Neural cell (in vitro differentiated cells): ENCODE measurements around the gene TNS3. TPM values are rescaled to one million over a fixed set of nuclear protein-coding genes. Genes with fewer than 3 reads are reported as not detected.

Experiments used
- H2AFZ ChIP-seq: fragments of 200-600, 300-800 bp; sonication (generic), shearing (Covaris generic); 2 replicates; pipeline ENCODE4 v1.6.0; 2014; ENCODE audit warnings: low read depth, mild to moderate bottlenecking, antibody characterized with exemption, low read length, moderate library complexity
- H3F3A ChIP-seq: fragments of 200-600 bp; shearing (Covaris generic); 2 replicates; pipeline ENCODE4 v1.6.1; 2016; ENCODE audit warnings: mild to moderate bottlenecking, moderate library complexity, mixed read lengths, antibody characterized with exemption, low read length; ENCODE audit not compliant: insufficient read depth, poor library complexity, severe bottlenecking
- H3K27ac ChIP-seq: fragments of 200-600, 300-800 bp; sonication (generic), shearing (Covaris generic); 2 replicates; pipeline ENCODE4 v1.5.1; 2014; ENCODE audit warnings: mild to moderate bottlenecking, low read length, moderate library complexity
- H3K27me3 ChIP-seq: fragments of 300-800, 200-600 bp; sonication (generic), shearing (Covaris generic); 2 replicates; pipeline ENCODE4 v1.6.0; 2014; ENCODE audit warnings: mild to moderate bottlenecking, low read depth, low read length, moderate library complexity; ENCODE audit not compliant: insufficient read depth
- H3K36me3 ChIP-seq: fragments of 300-800, 200-600 bp; sonication (generic), shearing (Covaris generic); 2 replicates; pipeline ENCODE4 v1.5.1; 2014; ENCODE audit warnings: mild to moderate bottlenecking, antibody characterized with exemption, low read length, moderate library complexity; ENCODE audit not compliant: insufficient read depth
- H3K4me2 ChIP-seq: fragments of 300-800, 200-600 bp; sonication (generic), shearing (Covaris generic); 2 replicates; pipeline ENCODE4 v1.6.0; 2014; ENCODE audit warnings: mild to moderate bottlenecking, low read length
- H3K4me3 ChIP-seq: fragments of 300-800, 200-600 bp; sonication (generic), shearing (Covaris generic); 2 replicates; pipeline ENCODE4 v1.5.1; 2014; ENCODE audit warnings: mild to moderate bottlenecking, low read length, moderate library complexity
- H3K79me2 ChIP-seq: fragments of 200-600 bp; shearing (Covaris generic); replicated peaks from 2 replicates; pipeline ENCODE4 v1.6.0; 2014; ENCODE audit warnings: mild to moderate bottlenecking, low read length, moderate library complexity; ENCODE audit not compliant: insufficient read depth
- H3K9ac ChIP-seq: fragments of 300-800, 200-600 bp; sonication (generic), shearing (Covaris generic); 2 replicates; pipeline ENCODE4 v1.6.1; 2016; ENCODE audit warnings: mild to moderate bottlenecking, low read length, mixed read lengths
- H3K9me2 ChIP-seq: fragments of 200-600 bp; shearing (Covaris generic); 2 replicates; pipeline ENCODE4 v1.6.1; 2016; ENCODE audit warnings: mild to moderate bottlenecking, low read length, mixed read lengths; ENCODE audit not compliant: insufficient read depth
- H3K9me3 ChIP-seq: fragments of 200-600, 300-800 bp; sonication (generic), shearing (Covaris generic); 2 replicates; pipeline ENCODE4 v1.6.1; 2016; ENCODE audit warnings: mild to moderate bottlenecking, mixed run types, low read length, moderate library complexity, mixed read lengths
- H4K20me1 ChIP-seq: fragments of 200-600 bp; shearing (Covaris generic); 2 replicates; pipeline ENCODE4 v1.6.1; 2016; ENCODE audit warnings: mild to moderate bottlenecking, mixed run types; ENCODE audit not compliant: insufficient read depth
- CTCF ChIP-seq: fragments of 450-650 bp; IDR thresholded peaks from 2 replicates; pipeline ENCODE4 v1.5.1; 2014; ENCODE audit warnings: antibody characterized with exemption, mild to moderate bottlenecking, moderate library complexity; ENCODE audit not compliant: poor library complexity, severe bottlenecking
- EP300 ChIP-seq: fragments of 450-650 bp; conservative IDR thresholded peaks from 2 replicates; pipeline ENCODE4 v1.6.1; 2014; ENCODE audit warnings: antibody characterized with exemption, mild to moderate bottlenecking, moderate library complexity; ENCODE audit not compliant: poor library complexity, severe bottlenecking
- EZH2 ChIP-seq: fragments of 200-600, 300-800 bp; shearing (Covaris generic), sonication (generic); IDR thresholded peaks from 2 replicates; pipeline ENCODE4 v1.6.1; 2014; ENCODE audit warnings: antibody characterized with exemption, low read length, borderline replicate concordance, mild to moderate bottlenecking; ENCODE audit not compliant: insufficient read depth, poor library complexity, severe bottlenecking
- MXI1 ChIP-seq: fragments of 450-650 bp; conservative IDR thresholded peaks from 2 replicates; pipeline ENCODE4 v1.6.1; 2014; ENCODE audit warnings: antibody characterized with exemption, mild to moderate bottlenecking; ENCODE audit not compliant: poor library complexity, severe bottlenecking
- POLR2AphosphoS5 ChIP-seq: IDR thresholded peaks from 2 replicates; pipeline ENCODE4 v1.6.1; 2012
- RAD21 ChIP-seq: fragments of 450-650 bp; conservative IDR thresholded peaks from 2 replicates; pipeline ENCODE4 v1.6.1; 2014; ENCODE audit warnings: antibody characterized with exemption, mild to moderate bottlenecking, moderate library complexity
- REST ChIP-seq: IDR thresholded peaks from 2 replicates; pipeline ENCODE4 v1.6.1; 2012; ENCODE audit warnings: borderline replicate concordance
- SMC3 ChIP-seq: fragments of 450-650 bp; conservative IDR thresholded peaks from 2 replicates; pipeline ENCODE4 v1.6.1; 2014; ENCODE audit warnings: antibody characterized with exemption, mild to moderate bottlenecking, moderate library complexity; ENCODE audit not compliant: poor library complexity
- TAF1 ChIP-seq: IDR thresholded peaks from 2 replicates; pipeline ENCODE4 v1.6.1; 2012; ENCODE audit warnings: low read depth
- polyA plus RNA-seq: library from polyadenylated mRNA; depleted of rRNA; stranded (reverse); fragments of >200 nt; gene quantifications from 2 replicates; pipeline ENCODE4 v1.2.3, GENCODE V29; 2014

The TNS3 gene
- polyA plus RNA-seq, 1 donor from 2014 or later: 0.58 TPM

DNA sequence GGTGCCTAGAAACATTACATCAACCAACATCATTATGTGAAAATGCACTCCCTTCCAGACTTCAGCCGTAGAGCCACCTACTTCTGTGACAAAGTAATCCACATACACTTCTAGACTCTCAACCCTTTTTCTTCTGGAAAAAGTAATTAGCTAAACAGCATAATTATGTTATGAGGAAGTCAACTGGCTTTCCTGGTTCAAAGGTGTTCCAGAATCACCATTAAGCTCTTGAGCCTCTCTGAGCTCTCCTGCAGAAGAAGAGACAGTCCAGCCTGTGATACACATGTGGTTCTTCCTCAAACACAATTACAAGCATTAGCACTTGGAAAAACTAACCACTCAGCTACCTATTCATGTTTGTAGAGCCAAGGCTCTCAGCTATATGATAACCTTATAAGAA is 52.5 kb downstream of the TNS3 start:
- H3F3A ChIP-seq: no peaks in the 10 kb centered on the region
- no peaks in the 10 kb centered on the region for H3K27me3 ChIP-seq
- no peaks in the 10 kb centered on the region for H3K9me3 ChIP-seq
- no peak overlapping the region for H3K4me2 ChIP-seq
- H3K27ac ChIP-seq: no peak overlapping the region
- no peaks in the 10 kb centered on the region for H3K9me2 ChIP-seq
- TF ChIP-seq EP300: no peak
- no peak for TF ChIP-seq SMC3
- TF ChIP-seq TAF1: no peak
- TF ChIP-seq CTCF: no peak
- no peak for TF ChIP-seq REST
- TF ChIP-seq MXI1: no peak
- TF ChIP-seq RAD21: no peak
- no peak for TF ChIP-seq EZH2
- TF ChIP-seq POLR2AphosphoS5: no peak
- no peaks in the 10 kb centered on the region for H4K20me1 ChIP-seq
- H3K4me3 ChIP-seq: no peak overlapping the region
- H3K79me2 ChIP-seq: peaks cover 11% of the 10 kb centered on the region
- H3K9ac ChIP-seq: no peak overlapping the region
- no peak overlapping the region for H2AFZ ChIP-seq
- H3K36me3 ChIP-seq: no peaks in the 10 kb centered on the region

DNA sequence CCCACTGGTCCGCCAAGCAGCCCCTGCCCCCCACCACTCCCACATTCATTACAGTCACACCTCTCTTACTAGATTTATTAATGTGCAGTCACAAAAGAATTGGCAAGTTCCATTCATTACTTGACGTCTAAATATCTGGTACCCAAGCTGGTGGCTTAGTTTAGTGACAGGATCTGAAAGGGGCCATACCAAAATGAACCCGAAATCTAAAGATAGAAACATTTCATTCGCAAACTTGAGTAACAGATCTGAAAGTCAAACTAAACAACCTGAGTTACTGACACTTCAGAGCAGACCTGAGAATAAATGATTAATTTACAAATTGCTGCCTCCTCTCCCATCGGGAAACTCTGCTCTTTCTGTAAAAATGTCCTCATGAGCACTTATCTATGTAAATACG is 53.4 kb downstream of the TNS3 start:
- Histone ChIP-seq H3K27me3 (no peaks in the 10 kb centered on the region), H3K4me2 (no peak overlapping the region), H3K36me3 (no peaks in the 10 kb centered on the region), H3K27ac (no peak overlapping the region), H3K4me3 (no peak overlapping the region), H3F3A (no peaks in the 10 kb centered on the region), H3K9me3 (no peaks in the 10 kb centered on the region), H3K9ac (no peak overlapping the region), H3K9me2 (no peaks in the 10 kb centered on the region), H3K79me2 (peaks cover 11% of the 10 kb centered on the region), H2AFZ (no peak overlapping the region), H4K20me1 (no peaks in the 10 kb centered on the region)
- no peak for TF ChIP-seq MXI1
- TF ChIP-seq CTCF: no peak
- no peak for TF ChIP-seq EP300
- no peak for TF ChIP-seq RAD21
- TF ChIP-seq POLR2AphosphoS5: no peak
- no peak for TF ChIP-seq TAF1
- no peak for TF ChIP-seq EZH2
- no peak for TF ChIP-seq SMC3
- TF ChIP-seq REST: no peak
